Temporal lobe (tissue), 2 donors: ENCODE measurements around the gene SCARB1. TPM values are rescaled to one million over a fixed set of nuclear protein-coding genes. Genes with fewer than 3 reads are reported as not detected.

Experiments
- small RNA-seq: library from RNA; depleted of rRNA; stranded (forward); fragments of <200 nt; gene quantifications from one replicate; pipeline ENCODE3, GENCODE V24; 2014; ENCODE audit warnings: low replicate concordance
- total RNA-seq: library from RNA; depleted of rRNA; stranded (reverse); fragments of >200 nt; gene quantifications from one replicate; pipeline ENCODE4 v1.2.3, GENCODE V29; 2014

The SCARB1 gene
- total RNA-seq, 1 donor from 2014 or later, result 12.5 TPM

Small RNA genes within 50 kb of the gene (small RNA-seq; reads per million reads assigned to genes)
- gene RNU6-927P, result not detected

Other genes with a start within 250 kb of the SCARB1 start
- gene UBC, start 50.8 kb upstream of the SCARB1 start, total RNA-seq, result 846 TPM
- gene DHX37, start 125.3 kb upstream of the SCARB1 start, total RNA-seq, result 10.8 TPM
- 17.2 TPM for gene BRI3BP, start 129.8 kb upstream of the SCARB1 start, total RNA-seq
- 24.3 TPM for gene AACS, start 201.6 kb upstream of the SCARB1 start, total RNA-seq